Measurements from ENCODE around the gene KPNA1. TPM values are rescaled to one million over a fixed set of nuclear protein-coding genes. Genes with fewer than 3 reads are reported as not detected.

The KPNA1 gene
- total and polyA plus RNA-seq, 2 of the 13 experiments (the other 11 are each of a cell fraction or from before 2014, with no cell fraction given) = 15.4 to 30.0 TPM

GRCh38 chr3:122383771-122384697 is 130.7 kb downstream of the KPNA1 start, which contains the start of gene FAM162A (continued):
- peak; percentile 71 for TF ChIP-seq PATZ1 (CRISPR knock-in tag; IDR thresholded peaks at IDR 0.05)
- TF ChIP-seq ZBTB42 (CRISPR knock-in tag; IDR thresholded peaks at IDR 0.05) = peak; percentile 50; the same call in 1 of the 2 replicates
- TF ChIP-seq, protein P1, sequence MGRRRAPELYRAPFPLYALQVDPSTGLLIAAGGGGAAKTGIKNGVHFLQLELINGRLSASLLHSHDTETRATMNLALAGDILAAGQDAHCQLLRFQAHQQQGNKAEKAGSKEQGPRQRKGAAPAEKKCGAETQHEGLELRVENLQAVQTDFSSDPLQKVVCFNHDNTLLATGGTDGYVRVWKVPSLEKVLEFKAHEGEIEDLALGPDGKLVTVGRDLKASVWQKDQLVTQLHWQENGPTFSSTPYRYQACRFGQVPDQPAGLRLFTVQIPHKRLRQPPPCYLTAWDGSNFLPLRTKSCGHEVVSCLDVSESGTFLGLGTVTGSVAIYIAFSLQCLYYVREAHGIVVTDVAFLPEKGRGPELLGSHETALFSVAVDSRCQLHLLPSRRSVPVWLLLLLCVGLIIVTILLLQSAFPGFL (CRISPR knock-in tag; IDR thresholded peaks at IDR 0.05) = no peak
- TF ChIP-seq ZNF180 (CRISPR knock-in tag; IDR thresholded peaks at IDR 0.05; ENCODE audit: borderline replicate concordance, low read depth) = no peak
- no peak for TF ChIP-seq NCOA5 (CRISPR knock-in tag; IDR thresholded peaks at IDR 0.05)
- TF ChIP-seq HNF4G (IDR thresholded peaks at IDR 0.05; ENCODE audit: borderline replicate concordance, low read depth, low read length) = no peak
- TF ChIP-seq HNF4G (CRISPR knock-in tag; IDR thresholded peaks at IDR 0.05; ENCODE audit: borderline replicate concordance, low read depth) = peak; percentile 76; the same call in 1 of the 2 replicates
- no peak for TF ChIP-seq ZSCAN30 (CRISPR knock-in tag; IDR thresholded peaks at IDR 0.05)
- TF ChIP-seq EP300 (IDR thresholded peaks at IDR 0.05; ENCODE audit: low read depth in 2 of 2, low read length in 2 of 2) = 0 out of 4 replicates have a peak, but pooled peaks of 1 of the 2 experiments have one; percentile 20
- no peak for TF ChIP-seq EP300 (CRISPR knock-in tag; IDR thresholded peaks at IDR 0.05; ENCODE audit: borderline replicate concordance)
- peak; percentile 81; the same call in 1 of the 2 replicates for TF ChIP-seq ZFP36L2 (CRISPR knock-in tag; IDR thresholded peaks at IDR 0.05)
- peak; percentile 95 for TF ChIP-seq CSRNP1 (CRISPR knock-in tag; IDR thresholded peaks at IDR 0.05)
- TF ChIP-seq KLF9 (CRISPR knock-in tag; IDR thresholded peaks at IDR 0.05; ENCODE audit: low read depth) = peak; percentile 80
- peak; percentile 79 for TF ChIP-seq RXRB (CRISPR knock-in tag; IDR thresholded peaks at IDR 0.05; ENCODE audit: borderline replicate concordance)
- TF ChIP-seq ZSCAN31 (CRISPR knock-in tag; IDR thresholded peaks at IDR 0.05; ENCODE audit: low read depth) = peak; percentile 89
- no peak for TF ChIP-seq HHEX (CRISPR knock-in tag; IDR thresholded peaks at IDR 0.05)
- TF ChIP-seq, protein P2, sequence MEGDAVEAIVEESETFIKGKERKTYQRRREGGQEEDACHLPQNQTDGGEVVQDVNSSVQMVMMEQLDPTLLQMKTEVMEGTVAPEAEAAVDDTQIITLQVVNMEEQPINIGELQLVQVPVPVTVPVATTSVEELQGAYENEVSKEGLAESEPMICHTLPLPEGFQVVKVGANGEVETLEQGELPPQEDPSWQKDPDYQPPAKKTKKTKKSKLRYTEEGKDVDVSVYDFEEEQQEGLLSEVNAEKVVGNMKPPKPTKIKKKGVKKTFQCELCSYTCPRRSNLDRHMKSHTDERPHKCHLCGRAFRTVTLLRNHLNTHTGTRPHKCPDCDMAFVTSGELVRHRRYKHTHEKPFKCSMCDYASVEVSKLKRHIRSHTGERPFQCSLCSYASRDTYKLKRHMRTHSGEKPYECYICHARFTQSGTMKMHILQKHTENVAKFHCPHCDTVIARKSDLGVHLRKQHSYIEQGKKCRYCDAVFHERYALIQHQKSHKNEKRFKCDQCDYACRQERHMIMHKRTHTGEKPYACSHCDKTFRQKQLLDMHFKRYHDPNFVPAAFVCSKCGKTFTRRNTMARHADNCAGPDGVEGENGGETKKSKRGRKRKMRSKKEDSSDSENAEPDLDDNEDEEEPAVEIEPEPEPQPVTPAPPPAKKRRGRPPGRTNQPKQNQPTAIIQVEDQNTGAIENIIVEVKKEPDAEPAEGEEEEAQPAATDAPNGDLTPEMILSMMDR (CRISPR knock-in tag; IDR thresholded peaks at IDR 0.05) = peak; percentile 96
- TF ChIP-seq, protein P3, sequence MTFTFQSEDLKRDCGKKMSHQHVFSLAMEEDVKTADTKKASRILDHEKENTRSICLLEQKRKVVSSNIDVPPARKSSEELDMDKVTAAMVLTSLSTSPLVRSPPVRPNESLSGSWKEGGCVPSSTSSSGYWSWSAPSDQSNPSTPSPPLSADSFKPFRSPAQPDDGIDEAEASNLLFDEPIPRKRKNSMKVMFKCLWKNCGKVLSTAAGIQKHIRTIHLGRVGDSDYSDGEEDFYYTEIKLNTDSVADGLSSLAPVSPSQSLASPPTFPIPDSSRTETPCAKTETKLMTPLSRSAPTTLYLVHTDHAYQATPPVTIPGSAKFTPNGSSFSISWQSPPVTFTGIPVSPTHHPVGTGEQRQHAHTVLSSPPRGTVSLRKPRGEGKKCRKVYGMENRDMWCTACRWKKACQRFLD (CRISPR knock-in tag; IDR thresholded peaks at IDR 0.05; ENCODE audit: borderline replicate concordance) = no peak
- TF ChIP-seq U2AF1 (optimal IDR thresholded peaks at IDR 0.05; ENCODE audit: low read depth, low read length) = peak; percentile 89
- TF ChIP-seq REL (CRISPR knock-in tag; conservative IDR thresholded peaks at IDR 0.05) = 0 out of 2 replicates have a peak, but pooled peaks have one; percentile 71

All from HepG2 (cell line).